ENCODE measurements around the gene OLFML1. TPM values are rescaled to one million over a fixed set of nuclear protein-coding genes. Genes with fewer than 3 reads are reported as not detected.

OLFML1 gene
- total RNA-seq, 1 donor from 2014 or later, result not detected

GRCh38 chr11:7444091-7444981 lies 41.0 kb upstream of the OLFML1 start:
- peaks cover 1% of the 10 kb centered on the region for H3K9me3 Mint-ChIP-seq (ENCODE audit: unreplicated experiment)
- FAIRE-seq (no peak), DNase-seq (ENCODE audit: low read depth) (no peak)
- H3K27ac Mint-ChIP-seq (ENCODE audit: unreplicated experiment), result no peak overlapping the region
- no peak overlapping the region for H3K9ac ChIP-seq (ENCODE audit: low read length)
- peaks cover under 1% of the 10 kb centered on the region for H3K36me3 Mint-ChIP-seq (ENCODE audit: low read depth, unreplicated experiment)
- no peaks in the 10 kb centered on the region for H3K27me3 ChIP-seq (ENCODE audit: insufficient read depth, low read length)
- no peaks in the 10 kb centered on the region for H3K4me1 Mint-ChIP-seq (ENCODE audit: low read depth, unreplicated experiment)
- H3K4me2 ChIP-seq (ENCODE audit: low read length), result no peak overlapping the region
- peaks cover 33% of the 10 kb centered on the region for H3K27me3 Mint-ChIP-seq (ENCODE audit: low read depth, unreplicated experiment)
- no peaks in the 10 kb centered on the region for H4K20me1 ChIP-seq (ENCODE audit: insufficient read depth, low read length)
- H3K4me3 Mint-ChIP-seq (ENCODE audit: unreplicated experiment), result no peak overlapping the region
- H3K27ac ChIP-seq (ENCODE audit: low read depth, low read length), result no peak overlapping the region
- TF ChIP-seq EZH2 (IDR thresholded peaks at IDR 0.05; ENCODE audit: insufficient read depth, low read length) (no peak), CTCF (IDR thresholded peaks at IDR 0.05; ENCODE audit: insufficient read depth, low read depth, low read length) (no peak)
- no peak overlapping the region for H3K4me3 ChIP-seq (ENCODE audit: insufficient read depth, low read depth, low read length)
- no peaks in the 10 kb centered on the region for H3K9me3 ChIP-seq (ENCODE audit: insufficient read depth, low read depth, low read length)
- no peaks in the 10 kb centered on the region for H3K79me2 ChIP-seq (ENCODE audit: insufficient read depth, low read length)
- H3K36me3 ChIP-seq (ENCODE audit: insufficient read depth, low read length), result no peaks in the 10 kb centered on the region
- no peak overlapping the region for H2AFZ ChIP-seq (ENCODE audit: low read depth, low read length)
- H3K4me1 ChIP-seq (ENCODE audit: insufficient read depth, low read length), result no peaks in the 10 kb centered on the region

GRCh38 chr11:7445564-7445963 lies 39.7 kb upstream of the OLFML1 start:
- H3K27me3 ChIP-seq (ENCODE audit: insufficient read depth, low read length), result no peaks in the 10 kb centered on the region
- no peaks in the 10 kb centered on the region for H3K36me3 ChIP-seq (ENCODE audit: insufficient read depth, low read length)
- Mint-ChIP-seq H3K36me3 (ENCODE audit: low read depth, unreplicated experiment) (peaks cover 2% of the 10 kb centered on the region), H3K27me3 (ENCODE audit: low read depth, unreplicated experiment) (peaks cover 31% of the 10 kb centered on the region), H3K4me3 (ENCODE audit: unreplicated experiment) (no peak overlapping the region), H3K4me1 (ENCODE audit: low read depth, unreplicated experiment) (no peaks in the 10 kb centered on the region), H3K27ac (ENCODE audit: unreplicated experiment) (no peak overlapping the region), H3K9me3 (ENCODE audit: unreplicated experiment) (no peaks in the 10 kb centered on the region)
- H3K4me1 ChIP-seq (ENCODE audit: insufficient read depth, low read length), result no peaks in the 10 kb centered on the region
- H2AFZ ChIP-seq (ENCODE audit: low read depth, low read length), result no peak overlapping the region
- no peak for FAIRE-seq
- H3K27ac ChIP-seq (ENCODE audit: low read depth, low read length), result no peak overlapping the region
- TF ChIP-seq CTCF (IDR thresholded peaks at IDR 0.05; ENCODE audit: insufficient read depth, low read depth, low read length) (no peak), EZH2 (IDR thresholded peaks at IDR 0.05; ENCODE audit: insufficient read depth, low read length) (no peak)
- no peak for DNase-seq (ENCODE audit: low read depth)
- H3K4me2 ChIP-seq (ENCODE audit: low read length), result no peak overlapping the region
- no peaks in the 10 kb centered on the region for H3K9me3 ChIP-seq (ENCODE audit: insufficient read depth, low read depth, low read length)
- H4K20me1 ChIP-seq (ENCODE audit: insufficient read depth, low read length), result no peaks in the 10 kb centered on the region
- no peak overlapping the region for H3K9ac ChIP-seq (ENCODE audit: low read length)
- H3K4me3 ChIP-seq (ENCODE audit: insufficient read depth, low read depth, low read length), result no peak overlapping the region
- no peaks in the 10 kb centered on the region for H3K79me2 ChIP-seq (ENCODE audit: insufficient read depth, low read length)

GRCh38 chr11:7448201-7448600 lies 37.1 kb upstream of the OLFML1 start:
- no peak overlapping the region for H3K27ac ChIP-seq (ENCODE audit: low read depth, low read length)
- Mint-ChIP-seq H3K27ac (ENCODE audit: unreplicated experiment) (no peak overlapping the region), H3K4me1 (ENCODE audit: low read depth, unreplicated experiment) (no peaks in the 10 kb centered on the region), H3K27me3 (ENCODE audit: low read depth, unreplicated experiment) (peaks cover 27% of the 10 kb centered on the region), H3K9me3 (ENCODE audit: unreplicated experiment) (no peaks in the 10 kb centered on the region), H3K36me3 (ENCODE audit: low read depth, unreplicated experiment) (peaks cover 2% of the 10 kb centered on the region), H3K4me3 (ENCODE audit: unreplicated experiment) (no peak overlapping the region)
- no peak overlapping the region for H3K9ac ChIP-seq (ENCODE audit: low read length)
- no peaks in the 10 kb centered on the region for H3K4me1 ChIP-seq (ENCODE audit: insufficient read depth, low read length)
- TF ChIP-seq CTCF (IDR thresholded peaks at IDR 0.05; ENCODE audit: insufficient read depth, low read depth, low read length), result no peak
- no peak for TF ChIP-seq EZH2 (IDR thresholded peaks at IDR 0.05; ENCODE audit: insufficient read depth, low read length)
- H3K27me3 ChIP-seq (ENCODE audit: insufficient read depth, low read length), result peaks cover 4% of the 10 kb centered on the region
- H3K4me2 ChIP-seq (ENCODE audit: low read length), result no peak overlapping the region
- no peaks in the 10 kb centered on the region for H3K9me3 ChIP-seq (ENCODE audit: insufficient read depth, low read depth, low read length)
- no peak overlapping the region for H3K4me3 ChIP-seq (ENCODE audit: insufficient read depth, low read depth, low read length)
- no peak for DNase-seq (ENCODE audit: low read depth)
- no peaks in the 10 kb centered on the region for H3K79me2 ChIP-seq (ENCODE audit: insufficient read depth, low read length)
- no peak for FAIRE-seq
- no peak overlapping the region for H2AFZ ChIP-seq (ENCODE audit: low read depth, low read length)
- no peaks in the 10 kb centered on the region for H3K36me3 ChIP-seq (ENCODE audit: insufficient read depth, low read length)
- no peaks in the 10 kb centered on the region for H4K20me1 ChIP-seq (ENCODE audit: insufficient read depth, low read length)
